Kidney tubule cell (primary cell): ENCODE results near the gene EHD4.

Source experiments
- DNase-seq: peaks from one replicate; pipeline ENCODE4 v3.0.0-alpha.2; 2018; ENCODE audit warnings: low spot score

EHD4 gene

GRCh38 chr15:41936649-41937567 is 35.4 kb downstream of the EHD4 start:
- no peak for DNase-seq

- no peak for DNase-seq
Measured at GRCh38 chr15:41936155-41936554, 36.2 kb downstream of the EHD4 start.

GRCh38 chr15:41935566-41936020 is 36.8 kb downstream of the EHD4 start:
- no peak for DNase-seq

- peak; percentile 65 for DNase-seq
Measured at GRCh38 chr15:41934843-41935242, 37.5 kb downstream of the EHD4 start.

GRCh38 chr15:41933771-41934170 is 38.6 kb downstream of the EHD4 start:
- DNase-seq, result peak; percentile 73

- no peak for DNase-seq
Measured at GRCh38 chr15:41933326-41933725, 39.0 kb downstream of the EHD4 start.

- DNase-seq, result no peak
Measured at GRCh38 chr15:41932511-41933289, 39.7 kb downstream of the EHD4 start.

GRCh38 chr15:41932101-41932500 is 40.3 kb downstream of the EHD4 start:
- DNase-seq, result no peak

GRCh38 chr15:41930867-41931222 is 41.5 kb downstream of the EHD4 start:
- DNase-seq, result no peak

GRCh38 chr15:41930221-41930866 is 42.0 kb downstream of the EHD4 start:
- peak; percentile 90 for DNase-seq

- no peak for DNase-seq
Measured at GRCh38 chr15:41928637-41929620, 43.4 kb downstream of the EHD4 start.

GRCh38 chr15:41928100-41928499 is 44.3 kb downstream of the EHD4 start:
- DNase-seq, result no peak

- DNase-seq, result no peak
Measured at GRCh38 chr15:41927536-41927935, 44.8 kb downstream of the EHD4 start.

- peak; percentile 35 for DNase-seq
Measured at GRCh38 chr15:41926185-41927056, 45.9 kb downstream of the EHD4 start.

GRCh38 chr15:41925086-41925608 is 47.2 kb downstream of the EHD4 start:
- DNase-seq, result no peak

- no peak for DNase-seq
Measured at GRCh38 chr15:41923401-41923997, 48.9 kb downstream of the EHD4 start.

GRCh38 chr15:41922353-41922752 is 50.0 kb downstream of the EHD4 start:
- DNase-seq, result peak; percentile 25

GRCh38 chr15:41921639-41922038 is 50.7 kb downstream of the EHD4 start:
- no peak for DNase-seq

- DNase-seq, result no peak
Measured at GRCh38 chr15:41921167-41921566, 51.2 kb downstream of the EHD4 start.
